ENCODE results near the gene PAX1. TPM values are rescaled to one million over a fixed set of nuclear protein-coding genes. Genes with fewer than 3 reads are reported as not detected.

The PAX1 gene
- total and polyA plus RNA-seq, 2 experiments from 2014 or later, result 0.14 TPM; not detected in 1

GRCh38 chr20:21739161-21739560, 33.7 kb downstream of the PAX1 start:
- no peak overlapping the region for H3K4me3 Mint-ChIP-seq
- H3K4me1 Mint-ChIP-seq, result no peaks in the 10 kb centered on the region
- no peak overlapping the region for H3K27ac ChIP-seq (ENCODE audit: low read depth)
- no peaks in the 10 kb centered on the region for H3K79me2 ChIP-seq (replicated peaks; ENCODE audit: insufficient read depth)
- H3K27me3 Mint-ChIP-seq (ENCODE audit: insufficient read depth, low read depth, poor library complexity), result peaks cover 3% of the 10 kb centered on the region
- ATAC-seq (no peak), DNase-seq (ENCODE audit: low spot score) (no peak)
- H2AFZ ChIP-seq, result no peak overlapping the region
- H3K27me3 ChIP-seq (ENCODE audit: insufficient read depth), result no peaks in the 10 kb centered on the region
- H3K27ac Mint-ChIP-seq, result no peak overlapping the region
- no peaks in the 10 kb centered on the region for H4K20me1 ChIP-seq (replicated peaks; ENCODE audit: insufficient read depth)
- H3K36me3 Mint-ChIP-seq (ENCODE audit: low read depth), result no peaks in the 10 kb centered on the region; the same call in 2 of the 3 replicates
- peaks cover 16% of the 10 kb centered on the region for H3K9me2 ChIP-seq (ENCODE audit: insufficient read depth)
- TF ChIP-seq CREB1 (CRISPR knock-in tag; IDR thresholded peaks at IDR 0.05; ENCODE audit: low read depth) (no peak), ZNF331 (CRISPR knock-in tag; IDR thresholded peaks at IDR 0.05; ENCODE audit: low read depth) (no peak), POLR2AphosphoS5 (IDR thresholded peaks at IDR 0.05; ENCODE audit: low read depth) (no peak), REST (IDR thresholded peaks at IDR 0.05; ENCODE audit: unreplicated experiment) (no peak), NANOG (IDR thresholded peaks at IDR 0.05; ENCODE audit: borderline replicate concordance) (no peak), STAT1 (IDR thresholded peaks at IDR 0.05; ENCODE audit: unreplicated experiment) (no peak), CTCF (conservative IDR thresholded peaks at IDR 0.05; ENCODE audit: low read depth in 2 of 2) (no peak)
- TF ChIP-seq, protein P1, sequence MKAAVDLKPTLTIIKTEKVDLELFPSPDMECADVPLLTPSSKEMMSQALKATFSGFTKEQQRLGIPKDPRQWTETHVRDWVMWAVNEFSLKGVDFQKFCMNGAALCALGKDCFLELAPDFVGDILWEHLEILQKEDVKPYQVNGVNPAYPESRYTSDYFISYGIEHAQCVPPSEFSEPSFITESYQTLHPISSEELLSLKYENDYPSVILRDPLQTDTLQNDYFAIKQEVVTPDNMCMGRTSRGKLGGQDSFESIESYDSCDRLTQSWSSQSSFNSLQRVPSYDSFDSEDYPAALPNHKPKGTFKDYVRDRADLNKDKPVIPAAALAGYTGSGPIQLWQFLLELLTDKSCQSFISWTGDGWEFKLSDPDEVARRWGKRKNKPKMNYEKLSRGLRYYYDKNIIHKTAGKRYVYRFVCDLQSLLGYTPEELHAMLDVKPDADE (IDR thresholded peaks at IDR 0.05), result no peak
- H3F3A ChIP-seq (replicated peaks; ENCODE audit: low read depth), result no peaks in the 10 kb centered on the region
- H3K4me3 ChIP-seq, result no peak overlapping the region
- no peaks in the 10 kb centered on the region for H3K36me3 ChIP-seq (ENCODE audit: insufficient read depth)
- no peak overlapping the region for H3K4me2 ChIP-seq
- H3K9me3 Mint-ChIP-seq, result peaks cover 9% of the 10 kb centered on the region; the same call in 2 of the 3 replicates
- H3K4me1 ChIP-seq (ENCODE audit: insufficient read depth), result no peaks in the 10 kb centered on the region

- H3K4me3 ChIP-seq, result no peak overlapping the region
- H3K4me1 ChIP-seq (ENCODE audit: insufficient read depth), result no peaks in the 10 kb centered on the region
- no peaks in the 10 kb centered on the region for H3K36me3 ChIP-seq (ENCODE audit: insufficient read depth)
- Mint-ChIP-seq H3K27ac (no peak overlapping the region), H3K4me1 (no peaks in the 10 kb centered on the region), H3K36me3 (ENCODE audit: low read depth) (no peaks in the 10 kb centered on the region; the same call in 2 of the 3 replicates), H3K4me3 (no peak overlapping the region), H3K27me3 (ENCODE audit: insufficient read depth, low read depth, poor library complexity) (peaks cover under 1% of the 10 kb centered on the region), H3K9me3 (peaks cover 9% of the 10 kb centered on the region; the same call in 2 of the 3 replicates)
- peaks cover 16% of the 10 kb centered on the region for H3K9me2 ChIP-seq (ENCODE audit: insufficient read depth)
- ATAC-seq, result no peak
- no peaks in the 10 kb centered on the region for H3K27me3 ChIP-seq (ENCODE audit: insufficient read depth)
- H3K79me2 ChIP-seq (replicated peaks; ENCODE audit: insufficient read depth), result no peaks in the 10 kb centered on the region
- H3K27ac ChIP-seq (ENCODE audit: low read depth), result no peak overlapping the region
- no peak overlapping the region for H2AFZ ChIP-seq
- H4K20me1 ChIP-seq (replicated peaks; ENCODE audit: insufficient read depth), result no peaks in the 10 kb centered on the region
- H3F3A ChIP-seq (replicated peaks; ENCODE audit: low read depth), result no peaks in the 10 kb centered on the region
- no peak for DNase-seq (ENCODE audit: low spot score)
- H3K4me2 ChIP-seq, result no peak overlapping the region
- no peak for TF ChIP-seq REST (IDR thresholded peaks at IDR 0.05; ENCODE audit: unreplicated experiment)
- TF ChIP-seq, protein P1 (IDR thresholded peaks at IDR 0.05), result no peak
- TF ChIP-seq POLR2AphosphoS5 (IDR thresholded peaks at IDR 0.05; ENCODE audit: low read depth), result no peak
- no peak for TF ChIP-seq EZH2phosphoT487 (IDR thresholded peaks at IDR 0.05; ENCODE audit: unreplicated experiment)
- TF ChIP-seq EZH2 (IDR thresholded peaks at IDR 0.05; ENCODE audit: low read depth, unreplicated experiment), result no peak
- no peak for TF ChIP-seq JUNB (IDR thresholded peaks at IDR 0.05; ENCODE audit: unreplicated experiment)
- TF ChIP-seq STAT1 (IDR thresholded peaks at IDR 0.05; ENCODE audit: unreplicated experiment), result no peak
- no peak for TF ChIP-seq ZNF114 (CRISPR knock-in tag; IDR thresholded peaks at IDR 0.05)
Observed at GRCh38 chr20:21739682-21740081, 34.2 kb downstream of the PAX1 start.

All from GM23338 (cell line).